ENCODE data around the gene GPR32. TPM values are rescaled to one million over a fixed set of nuclear protein-coding genes. Genes with fewer than 3 reads are reported as not detected.

The GPR32 gene
- polyA plus RNA-seq, 4 donors = not detected

Other genes starting within 250 kb of the GPR32 start
- gene LRRC4B, start 202.0 kb upstream of the GPR32 start, polyA plus RNA-seq (ENCODE audit: insufficient read length in 4 of 4) = 10 to 100 TPM; 18.1 to 29.8 (median 19.8) TPM
- 1 to 10 TPM in 3 of 4 donors, under 1 TPM in 1; 0.96 to 1.4 (median 1.1) TPM for gene SYT3, start 130.6 kb upstream of the GPR32 start, polyA plus RNA-seq (ENCODE audit: insufficient read length in 4 of 4)
- gene C19orf81, start 121.0 kb upstream of the GPR32 start, polyA plus RNA-seq (ENCODE audit: insufficient read length in 4 of 4) = 1 to 10 TPM; 1.8 to 5.0 (median 2.2) TPM
- 1 to 10 TPM; 5.1 to 7.2 (median 5.9) TPM for gene SHANK1, start 50.7 kb upstream of the GPR32 start, polyA plus RNA-seq (ENCODE audit: insufficient read length in 4 of 4)
- gene CLEC11A, start 47.1 kb upstream of the GPR32 start, polyA plus RNA-seq (ENCODE audit: insufficient read length in 4 of 4) = 10 to 100 TPM; 22.8 to 39.3 (median 25.6) TPM
- gene ACP4, start 20.0 kb downstream of the GPR32 start, polyA plus RNA-seq (ENCODE audit: insufficient read length in 4 of 4) = under 1 TPM in 1 of 4 donors, not detected in 3; 0.21 TPM
- 1 to 10 TPM; 1.7 to 2.3 (median 2.0) TPM for gene KLK1, start 53.3 kb downstream of the GPR32 start, polyA plus RNA-seq (ENCODE audit: insufficient read length in 4 of 4)
- under 1 TPM in 1 of 4 donors, not detected in 3; 0.11 TPM for gene KLK15, start 63.1 kb downstream of the GPR32 start, polyA plus RNA-seq (ENCODE audit: insufficient read length in 4 of 4)
- gene KLK3, start 84.5 kb downstream of the GPR32 start, polyA plus RNA-seq (ENCODE audit: insufficient read length in 4 of 4) = under 1 TPM; 0.28 to 0.55 (median 0.38) TPM
- gene KLK2, start 103.0 kb downstream of the GPR32 start, polyA plus RNA-seq (ENCODE audit: insufficient read length in 4 of 4) = under 1 TPM in 2 of 4 donors, not detected in 2; 0.03 to 0.24 TPM
- under 1 TPM in 2 of 4 donors, not detected in 2; 0.05 to 0.22 TPM for gene KLK4, start 140.9 kb downstream of the GPR32 start, polyA plus RNA-seq (ENCODE audit: insufficient read length in 4 of 4)
- gene KLK5, start 182.6 kb downstream of the GPR32 start, polyA plus RNA-seq (ENCODE audit: insufficient read length in 4 of 4) = 1 to 10 TPM; 1.3 to 2.6 (median 2.1) TPM
- 10 to 100 TPM; 36.8 to 53.2 (median 42.2) TPM for gene KLK6, start 199.1 kb downstream of the GPR32 start, polyA plus RNA-seq (ENCODE audit: insufficient read length in 4 of 4)
- 1 to 10 TPM; 5.1 to 9.7 (median 5.6) TPM for gene KLK7, start 213.5 kb downstream of the GPR32 start, polyA plus RNA-seq (ENCODE audit: insufficient read length in 4 of 4)
- 1 to 10 TPM; 2.3 to 3.4 (median 2.6) TPM for gene KLK8, start 231.1 kb downstream of the GPR32 start, polyA plus RNA-seq (ENCODE audit: insufficient read length in 4 of 4)
- gene KLK10, start 249.2 kb downstream of the GPR32 start, polyA plus RNA-seq (ENCODE audit: insufficient read length in 4 of 4) = under 1 TPM in 3 of 4 donors, not detected in 1; 0.29 to 0.32 (median 0.31) TPM